Measurements from ENCODE around the gene EYA2. TPM values are rescaled to one million over a fixed set of nuclear protein-coding genes. Genes with fewer than 3 reads are reported as not detected.

Gene EYA2
- total and polyA plus RNA-seq, 2 donors (not counting 3 experiments of a cell fraction or from before 2014, with no cell fraction given) = not detected

DNA sequence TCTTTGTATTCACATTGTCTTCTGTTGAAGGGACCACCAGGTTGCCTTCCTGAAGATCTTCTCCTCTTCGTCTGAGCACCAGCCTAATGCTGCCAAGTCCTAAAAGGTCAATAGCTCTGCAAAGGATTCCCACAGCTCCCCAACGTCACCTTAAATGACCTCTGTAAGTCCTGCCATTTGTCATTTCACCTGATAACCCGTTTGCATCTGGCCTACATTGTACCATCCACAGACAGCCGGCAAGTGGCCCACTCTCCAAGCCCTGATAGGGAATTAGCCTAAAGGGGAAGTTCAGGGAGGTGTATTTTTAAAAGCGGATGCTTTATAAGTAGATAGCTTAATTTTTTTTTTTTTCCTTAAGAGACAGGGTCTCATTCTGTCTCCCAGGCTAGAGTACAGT is 334.0 kb downstream of the EYA2 start:
- BruUV-seq (replicated peaks) = no TSS peak
- CTCF ChIA-PET = interaction anchor here (0.9 to 1.5 kb wide), 2 partner anchors 9 to 155 kb away, joined by 3 to 6 read pairs; no protein-coding TSS in a partner anchor
- H3K9me3 ChIP-seq (replicated peaks; ENCODE audit: control insufficient read depth, insufficient read depth, low read length) = no peaks in the 10 kb centered on the region
- no peak overlapping the region for H3K9ac ChIP-seq (replicated peaks; ENCODE audit: extremely low read depth, insufficient read depth, low read length)
- H3K27me3 ChIP-seq (ENCODE audit: control insufficient read depth in 2 of 2, insufficient read depth in 2 of 2, low read length in 2 of 2) = no peaks in the 10 kb centered on the region
- dilution Hi-C loops (cut with MboI; ENCODE audit: extremely low pct_ligation_motif_present, low sequenced_read_pairs) (no loop called here), intact Hi-C loops (cut with micrococcal nuclease) (no loop called here)
- H3K9me1 ChIP-seq (replicated peaks; ENCODE audit: control insufficient read depth, extremely low read depth, insufficient read depth, low read length) = no peaks in the 10 kb centered on the region
- POLR2A ChIA-PET = no interaction called here
- TF ChIP-seq EZH2 (IDR thresholded peaks at IDR 0.05; ENCODE audit: borderline replicate concordance, low read depth, low read length, severe bottlenecking) (no peak), JUN (IDR thresholded peaks at IDR 0.05; ENCODE audit: borderline replicate concordance, insufficient read depth, insufficient read length, low read depth) (no peak), POLR2AphosphoS5 (IDR thresholded peaks at IDR 0.05; ENCODE audit: insufficient read depth, low read depth, low read length) (no peak), FOS (IDR thresholded peaks at IDR 0.05; ENCODE audit: borderline replicate concordance, insufficient read depth, low read length) (no peak)
- no peak overlapping the region for H3K4me2 ChIP-seq (ENCODE audit: insufficient read depth, low read length)
- H4K20me1 ChIP-seq (replicated peaks; ENCODE audit: control insufficient read depth, extremely low read depth, insufficient read depth, low read length) = no peaks in the 10 kb centered on the region
- no peaks in the 10 kb centered on the region for H3K4me1 ChIP-seq (ENCODE audit: control insufficient read depth, extremely low read depth, insufficient read depth, low read length)
- no peak for FAIRE-seq
- no peak for DNase-seq (ENCODE audit: low read depth, low spot score)
- peaks cover 5% of the 10 kb centered on the region for H3K79me2 ChIP-seq (ENCODE audit: control insufficient read depth, insufficient read depth, low read length)
- H3K36me3 ChIP-seq (ENCODE audit: control insufficient read depth in 2 of 2, extremely low read depth in 1 of 2, insufficient read depth in 2 of 2, low read length in 2 of 2) = peaks cover 31 to 39% of the 10 kb centered on the region in 2 experiments
- H3K27ac ChIP-seq (ENCODE audit: insufficient read depth, low read depth, low read length) = no peak overlapping the region
- no peak overlapping the region for H3K4me3 ChIP-seq (replicated peaks in 1 of 3; ENCODE audit: insufficient read depth in 1 of 3, low read depth in 1 of 3, low read length in 3 of 3)
- H2AFZ ChIP-seq (ENCODE audit: low read depth, low read length) = no peak overlapping the region

DNA sequence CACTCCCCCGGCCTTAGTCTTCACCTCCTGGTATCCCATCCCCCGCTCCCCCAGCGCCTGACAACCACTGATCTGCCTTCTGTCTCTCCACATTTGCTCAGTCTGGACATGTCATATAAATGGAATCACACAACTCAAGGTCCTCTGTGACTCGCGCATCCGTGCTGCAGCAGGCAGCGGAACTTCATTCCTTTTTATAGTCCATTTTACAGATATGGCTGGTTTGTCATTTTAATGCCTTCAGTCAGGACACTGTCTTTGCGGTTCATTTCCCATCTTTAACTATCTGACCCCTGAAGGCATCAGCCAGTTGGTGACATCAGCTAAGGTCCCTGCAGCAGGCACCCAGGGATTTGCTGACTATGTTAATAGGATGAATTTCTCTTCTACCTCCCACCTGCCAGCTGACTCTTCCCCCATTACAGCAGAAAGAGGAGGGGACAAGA is 336.2 kb downstream of the EYA2 start:
- BruUV-seq (replicated peaks) = no TSS peak
- no peak overlapping the region for H3K4me2 ChIP-seq (ENCODE audit: insufficient read depth, low read length)

More for the DNA sequence above, 336.2 kb downstream of the EYA2 start:
- dilution Hi-C loops (cut with MboI; ENCODE audit: extremely low pct_ligation_motif_present, low sequenced_read_pairs) = no loop called here
- intact Hi-C loops (cut with micrococcal nuclease) = no loop called here
- no peaks in the 10 kb centered on the region for H3K4me1 ChIP-seq (ENCODE audit: control insufficient read depth, extremely low read depth, insufficient read depth, low read length)
- POLR2A ChIA-PET = no interaction called here
- H3K9me3 ChIP-seq (replicated peaks; ENCODE audit: control insufficient read depth, insufficient read depth, low read length) = no peaks in the 10 kb centered on the region
- TF ChIP-seq FOS (IDR thresholded peaks at IDR 0.05; ENCODE audit: borderline replicate concordance, insufficient read depth, low read length) (no peak), POLR2AphosphoS5 (IDR thresholded peaks at IDR 0.05; ENCODE audit: insufficient read depth, low read depth, low read length) (no peak), JUN (IDR thresholded peaks at IDR 0.05; ENCODE audit: borderline replicate concordance, insufficient read depth, insufficient read length, low read depth) (no peak), GATA2 (IDR thresholded peaks at IDR 0.05; ENCODE audit: insufficient read depth, insufficient read length, low read depth, low read length) (no peak), EZH2 (IDR thresholded peaks at IDR 0.05; ENCODE audit: borderline replicate concordance, low read depth, low read length, severe bottlenecking) (no peak)
- TF ChIP-seq, protein P1, sequence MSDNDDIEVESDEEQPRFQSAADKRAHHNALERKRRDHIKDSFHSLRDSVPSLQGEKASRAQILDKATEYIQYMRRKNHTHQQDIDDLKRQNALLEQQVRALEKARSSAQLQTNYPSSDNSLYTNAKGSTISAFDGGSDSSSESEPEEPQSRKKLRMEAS (IDR thresholded peaks at IDR 0.05; ENCODE audit: insufficient read depth, insufficient read length) = no peak
- TF ChIP-seq, protein P2, sequence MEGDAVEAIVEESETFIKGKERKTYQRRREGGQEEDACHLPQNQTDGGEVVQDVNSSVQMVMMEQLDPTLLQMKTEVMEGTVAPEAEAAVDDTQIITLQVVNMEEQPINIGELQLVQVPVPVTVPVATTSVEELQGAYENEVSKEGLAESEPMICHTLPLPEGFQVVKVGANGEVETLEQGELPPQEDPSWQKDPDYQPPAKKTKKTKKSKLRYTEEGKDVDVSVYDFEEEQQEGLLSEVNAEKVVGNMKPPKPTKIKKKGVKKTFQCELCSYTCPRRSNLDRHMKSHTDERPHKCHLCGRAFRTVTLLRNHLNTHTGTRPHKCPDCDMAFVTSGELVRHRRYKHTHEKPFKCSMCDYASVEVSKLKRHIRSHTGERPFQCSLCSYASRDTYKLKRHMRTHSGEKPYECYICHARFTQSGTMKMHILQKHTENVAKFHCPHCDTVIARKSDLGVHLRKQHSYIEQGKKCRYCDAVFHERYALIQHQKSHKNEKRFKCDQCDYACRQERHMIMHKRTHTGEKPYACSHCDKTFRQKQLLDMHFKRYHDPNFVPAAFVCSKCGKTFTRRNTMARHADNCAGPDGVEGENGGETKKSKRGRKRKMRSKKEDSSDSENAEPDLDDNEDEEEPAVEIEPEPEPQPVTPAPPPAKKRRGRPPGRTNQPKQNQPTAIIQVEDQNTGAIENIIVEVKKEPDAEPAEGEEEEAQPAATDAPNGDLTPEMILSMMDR (IDR thresholded peaks at IDR 0.05; ENCODE audit: extremely low read depth in 1 of 2, insufficient read depth in 1 of 2, low read depth in 1 of 2, low read length in 2 of 2) = no peak
- no peaks in the 10 kb centered on the region for H3K27me3 ChIP-seq (ENCODE audit: control insufficient read depth in 2 of 2, insufficient read depth in 2 of 2, low read length in 2 of 2)
- peaks cover 29 to 35% of the 10 kb centered on the region in 2 experiments for H3K36me3 ChIP-seq (ENCODE audit: control insufficient read depth in 2 of 2, extremely low read depth in 1 of 2, insufficient read depth in 2 of 2, low read length in 2 of 2)
- H3K9me1 ChIP-seq (replicated peaks; ENCODE audit: control insufficient read depth, extremely low read depth, insufficient read depth, low read length) = no peaks in the 10 kb centered on the region
- no peak overlapping the region for H2AFZ ChIP-seq (ENCODE audit: low read depth, low read length)
- H3K79me2 ChIP-seq (ENCODE audit: control insufficient read depth, insufficient read depth, low read length) = peaks cover 5% of the 10 kb centered on the region
- FAIRE-seq = no peak
- H4K20me1 ChIP-seq (replicated peaks; ENCODE audit: control insufficient read depth, extremely low read depth, insufficient read depth, low read length) = no peaks in the 10 kb centered on the region
- no peak overlapping the region for H3K9ac ChIP-seq (replicated peaks; ENCODE audit: extremely low read depth, insufficient read depth, low read length)
- H3K27ac ChIP-seq (ENCODE audit: insufficient read depth, low read depth, low read length) = no peak overlapping the region
- H3K4me3 ChIP-seq (replicated peaks in 1 of 3; ENCODE audit: insufficient read depth in 1 of 3, low read depth in 1 of 3, low read length in 3 of 3) = no peak overlapping the region
- no peak for DNase-seq (ENCODE audit: low read depth, low spot score)
- CTCF ChIA-PET = interaction anchor here (2.8 kb wide), 1 partner anchor 153 kb away, joined by 15 read pairs; no protein-coding TSS in a partner anchor

Data from endothelial cell of umbilical vein (primary cell).